Natural killer cell (primary cell): ENCODE results near the gene STXBP6. TPM values are rescaled to one million over a fixed set of nuclear protein-coding genes. Genes with fewer than 3 reads are reported as not detected.

Experiments
- ATAC-seq, 3 donors: fragments of 150-1000 bp in 2 of 3; fragments of 200-7000 bp in 1 of 3; cut with Tn5 transposase; 1 replicate in 1 of 3; 2 replicates in 2 of 3; pipeline ENCODE4 v1.10.0; 2021; ENCODE audit warnings: mild to moderate bottlenecking in 2 of 3, moderate library complexity in 2 of 3
- DNase-seq, 2 donors: peaks; one replicate each; pipeline versions ENCODE4 v3.0.0 to v3.0.0-alpha.2; 2013 to 2021; ENCODE audit warnings: mixed read lengths in 1 of 2
- H3K27ac ChIP-seq: one replicate; pipeline ENCODE4 v1.5.1; 2013; ENCODE audit warnings: mild to moderate bottlenecking, low read length
- H3K27me3 ChIP-seq: one replicate; pipeline ENCODE4 v1.6.1; 2013; ENCODE audit warnings: low read length; ENCODE audit not compliant: control insufficient read depth, insufficient read depth
- H3K36me3 ChIP-seq: one replicate; pipeline ENCODE4 v1.6.1; 2013; ENCODE audit warnings: low read length; ENCODE audit not compliant: control insufficient read depth, insufficient read depth
- H3K4me1 ChIP-seq: one replicate; pipeline ENCODE4 v1.6.1; 2013; ENCODE audit warnings: low read length; ENCODE audit not compliant: control insufficient read depth, insufficient read depth
- H3K4me3 ChIP-seq: one replicate; pipeline ENCODE4 v1.5.1; 2013; ENCODE audit warnings: low read length
- H3K9me3 ChIP-seq: one replicate; pipeline ENCODE4 v1.6.1; 2013; ENCODE audit warnings: low read length; ENCODE audit not compliant: control insufficient read depth, insufficient read depth
- H3K27ac Mint-ChIP-seq, 2 donors: one replicate each; pipeline ENCODE4 v1.8.0; 2022; ENCODE audit warnings: mild to moderate bottlenecking in 2 of 2, mixed read lengths in 2 of 2, moderate library complexity in 1 of 2
- H3K27me3 Mint-ChIP-seq, 2 donors: one replicate each; pipeline ENCODE4 v1.8.0; 2022; ENCODE audit warnings: low read depth in 2 of 2, mixed read lengths in 2 of 2
- H3K36me3 Mint-ChIP-seq: one replicate; pipeline ENCODE4 v1.8.0; 2022; ENCODE audit warnings: mixed read lengths
- H3K4me1 Mint-ChIP-seq, 2 donors: one replicate each; pipeline ENCODE4 v1.8.0; 2022; ENCODE audit warnings: mixed read lengths in 2 of 2
- H3K4me3 Mint-ChIP-seq: one replicate; pipeline ENCODE4 v1.8.0; 2022; ENCODE audit warnings: mild to moderate bottlenecking, moderate library complexity, mixed read lengths
- H3K9me3 Mint-ChIP-seq, 2 donors: one replicate each; pipeline ENCODE4 v1.8.0; 2022; ENCODE audit warnings: mixed read lengths in 2 of 2
- WGBS: methylation state at CpG from one replicate; pipeline ENCODE4 v1.1.7; 2013; ENCODE audit warnings: missing lambda C conversion rate; ENCODE audit not compliant: insufficient coverage; 5-methylcytosine and 5-hydroxymethylcytosine counted together
- intact Hi-C: fragments of 100-400 bp; cut with micrococcal nuclease; formaldehyde crosslinking; loops from one replicate; pipeline ENCODE4 v1.14.2; 2022
- total RNA-seq, 4 donors: library from RNA; stranded (reverse); fragments of 120-200 nt in 1 of 4; gene quantifications; one replicate each; pipeline versions ENCODE4 v1.2.3 to v1.2.4, GENCODE V29; 2013 to 2022
- TF ChIP-seq, protein P1 (sequence below): fragments of 200-600 bp; IDR thresholded peaks from one replicate; pipeline ENCODE4 v1.8.0; 2022; ENCODE audit warnings: antibody characterized with exemption

Gene STXBP6
- total RNA-seq, 3 donors from 2014 or later (not counting 1 experiment from before 2014, with no cell fraction given) = 0.20 TPM; not detected in 2

DNA sequence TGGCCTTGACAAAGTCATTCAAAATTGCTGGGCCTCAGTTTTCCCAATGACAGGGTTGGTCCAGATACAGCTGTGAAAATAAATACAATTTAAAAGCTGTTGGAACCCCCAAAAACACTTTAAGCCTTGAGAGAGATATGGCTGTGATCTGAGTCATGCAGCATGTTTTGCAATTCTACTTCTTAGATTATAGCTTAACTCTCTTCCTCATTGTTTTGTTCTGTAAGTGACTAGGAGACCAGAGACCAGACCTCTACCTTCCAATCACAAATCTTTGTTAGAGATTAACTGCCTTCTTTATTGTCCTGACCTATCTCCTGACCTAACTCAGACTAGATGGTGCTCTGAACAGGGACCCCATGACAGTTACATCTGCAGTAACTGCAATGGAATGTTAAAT lies 198.1 kb downstream of the STXBP6 start:
- Mint-ChIP-seq H3K27me3 (peaks cover 12 to 47% of the 10 kb centered on the region in 2 donors), H3K27ac (no peak overlapping the region)
- no peaks in the 10 kb centered on the region for H3K36me3 ChIP-seq

DNA sequence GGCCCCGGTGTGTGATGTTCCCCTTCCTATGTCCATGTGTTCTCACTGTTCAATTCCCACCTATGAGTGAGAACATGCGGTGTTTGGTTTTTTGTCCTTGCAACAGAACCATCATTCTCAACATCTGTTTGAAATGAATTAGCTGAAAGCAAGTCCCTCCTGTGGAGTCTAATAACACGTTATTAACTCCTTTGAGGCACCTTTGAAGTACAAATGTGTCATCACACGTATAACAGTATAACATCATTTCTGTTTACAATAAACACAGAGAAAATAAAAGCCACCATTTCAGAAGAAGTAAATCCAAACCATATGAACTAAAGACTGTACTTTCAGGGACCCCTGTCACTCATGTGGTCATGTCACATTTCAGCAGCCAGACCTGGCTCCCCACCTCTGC lies 198.5 kb downstream of the STXBP6 start:
- DNase-seq (no peak), ATAC-seq (no peak)
- no peaks in the 10 kb centered on the region for H3K36me3 Mint-ChIP-seq
- TF ChIP-seq, protein P1, sequence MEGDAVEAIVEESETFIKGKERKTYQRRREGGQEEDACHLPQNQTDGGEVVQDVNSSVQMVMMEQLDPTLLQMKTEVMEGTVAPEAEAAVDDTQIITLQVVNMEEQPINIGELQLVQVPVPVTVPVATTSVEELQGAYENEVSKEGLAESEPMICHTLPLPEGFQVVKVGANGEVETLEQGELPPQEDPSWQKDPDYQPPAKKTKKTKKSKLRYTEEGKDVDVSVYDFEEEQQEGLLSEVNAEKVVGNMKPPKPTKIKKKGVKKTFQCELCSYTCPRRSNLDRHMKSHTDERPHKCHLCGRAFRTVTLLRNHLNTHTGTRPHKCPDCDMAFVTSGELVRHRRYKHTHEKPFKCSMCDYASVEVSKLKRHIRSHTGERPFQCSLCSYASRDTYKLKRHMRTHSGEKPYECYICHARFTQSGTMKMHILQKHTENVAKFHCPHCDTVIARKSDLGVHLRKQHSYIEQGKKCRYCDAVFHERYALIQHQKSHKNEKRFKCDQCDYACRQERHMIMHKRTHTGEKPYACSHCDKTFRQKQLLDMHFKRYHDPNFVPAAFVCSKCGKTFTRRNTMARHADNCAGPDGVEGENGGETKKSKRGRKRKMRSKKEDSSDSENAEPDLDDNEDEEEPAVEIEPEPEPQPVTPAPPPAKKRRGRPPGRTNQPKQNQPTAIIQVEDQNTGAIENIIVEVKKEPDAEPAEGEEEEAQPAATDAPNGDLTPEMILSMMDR = no peak
- H3K27me3 ChIP-seq = peaks cover 5% of the 10 kb centered on the region
- intact Hi-C loops = no loop called here
- H3K4me1 Mint-ChIP-seq = no peaks in the 10 kb centered on the region
- H3K9me3 ChIP-seq = no peaks in the 10 kb centered on the region
- no peaks in the 10 kb centered on the region for H3K9me3 Mint-ChIP-seq
- no peaks in the 10 kb centered on the region for H3K4me1 ChIP-seq
- no peak overlapping the region for H3K4me3 ChIP-seq
- 97% methylated on average over 4 of the region's 4 CpGs for WGBS
- no peak overlapping the region for H3K27ac ChIP-seq
- no peak overlapping the region for H3K4me3 Mint-ChIP-seq
- no peak overlapping the region for H3K27ac Mint-ChIP-seq
- H3K27me3 Mint-ChIP-seq = peaks cover 11 to 45% of the 10 kb centered on the region in 2 donors
- no peaks in the 10 kb centered on the region for H3K36me3 ChIP-seq

More for the DNA sequence above, 198.1 kb downstream of the STXBP6 start:
- no peaks in the 10 kb centered on the region for H3K36me3 Mint-ChIP-seq
- Histone ChIP-seq H3K4me3 (no peak overlapping the region), H3K27me3 (peaks cover 5% of the 10 kb centered on the region), H3K4me1 (no peaks in the 10 kb centered on the region), H3K9me3 (no peaks in the 10 kb centered on the region), H3K27ac (no peak overlapping the region)
- no peak overlapping the region for H3K4me3 Mint-ChIP-seq
- TF ChIP-seq, protein P1 = no peak
- no peak for ATAC-seq
- no peak for DNase-seq
- intact Hi-C loops = no loop called here
- no peaks in the 10 kb centered on the region for H3K9me3 Mint-ChIP-seq
- H3K4me1 Mint-ChIP-seq = no peaks in the 10 kb centered on the region

DNA sequence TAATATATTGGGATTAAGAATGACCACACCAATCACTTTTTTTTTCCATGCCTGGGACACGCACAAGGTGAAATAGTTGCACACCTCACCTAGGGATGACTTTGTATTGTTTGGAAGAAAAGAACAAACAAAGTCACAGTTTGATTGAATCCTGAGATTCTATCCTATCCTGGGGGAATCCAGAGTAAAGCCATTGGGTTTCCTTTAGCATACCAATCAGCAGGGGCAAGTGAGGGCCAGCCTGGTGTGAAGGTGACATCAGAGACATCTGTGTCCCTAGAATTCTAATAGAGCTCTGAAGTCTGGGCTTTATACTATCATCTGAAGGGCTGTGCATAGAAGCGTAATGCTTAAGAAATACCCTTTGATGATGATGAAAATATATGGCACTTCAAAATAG lies 199.9 kb downstream of the STXBP6 start:
- Mint-ChIP-seq H3K9me3 (no peaks in the 10 kb centered on the region), H3K27me3 (peaks cover 9 to 49% of the 10 kb centered on the region in 2 donors), H3K36me3 (no peaks in the 10 kb centered on the region), H3K27ac (no peak overlapping the region), H3K4me1 (no peaks in the 10 kb centered on the region), H3K4me3 (no peak overlapping the region)
- TF ChIP-seq, protein P1 = no peak
- intact Hi-C loops = no loop called here
- WGBS = 100% methylated on average over 2 of the region's 2 CpGs
- peaks cover 7% of the 10 kb centered on the region for H3K27me3 ChIP-seq
- no peaks in the 10 kb centered on the region for H3K9me3 ChIP-seq
- DNase-seq (no peak), ATAC-seq (no peak)
- no peaks in the 10 kb centered on the region for H3K4me1 ChIP-seq
- no peak overlapping the region for H3K27ac ChIP-seq
- no peaks in the 10 kb centered on the region for H3K36me3 ChIP-seq
- no peak overlapping the region for H3K4me3 ChIP-seq

DNA sequence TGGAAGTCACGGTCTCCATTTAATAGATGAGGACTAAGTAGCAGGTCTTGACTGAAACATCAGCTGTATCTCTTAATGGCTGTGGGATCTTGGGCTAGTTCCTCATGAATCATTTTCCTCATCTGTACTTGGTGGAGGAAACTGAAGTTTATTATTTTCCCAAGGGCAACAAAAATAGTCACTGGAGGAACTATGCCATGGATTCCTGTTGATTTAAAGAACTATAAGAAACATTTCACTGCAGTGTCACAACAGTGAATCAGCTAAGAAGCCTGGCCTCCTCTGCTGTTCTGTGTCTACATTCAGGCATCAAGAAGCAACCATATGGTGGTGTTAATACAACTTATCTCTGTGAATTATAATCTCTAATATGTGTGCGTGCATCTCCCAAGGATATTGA lies 200.5 kb downstream of the STXBP6 start:
- 86% methylated on average over 1 of the region's 2 CpGs for WGBS
- no peaks in the 10 kb centered on the region for H3K9me3 Mint-ChIP-seq
- H3K4me1 ChIP-seq = no peaks in the 10 kb centered on the region
- ATAC-seq (no peak), DNase-seq (no peak)
- no peaks in the 10 kb centered on the region for H3K4me1 Mint-ChIP-seq
- no peak overlapping the region for H3K4me3 ChIP-seq
- peaks cover 6% of the 10 kb centered on the region for H3K27me3 ChIP-seq
- H3K36me3 Mint-ChIP-seq = no peaks in the 10 kb centered on the region
- no peaks in the 10 kb centered on the region for H3K9me3 ChIP-seq
- H3K36me3 ChIP-seq = no peaks in the 10 kb centered on the region
- H3K27ac ChIP-seq = no peak overlapping the region
- no peak overlapping the region for H3K4me3 Mint-ChIP-seq
- TF ChIP-seq, protein P1 = no peak
- H3K27ac Mint-ChIP-seq = no peak overlapping the region
- H3K27me3 Mint-ChIP-seq = peaks cover 9 to 54% of the 10 kb centered on the region in 2 donors
- intact Hi-C loops = no loop called here
